Aorta (tissue), 5 donors: ENCODE results near the gene SULT1C4. TPM values are rescaled to one million over a fixed set of nuclear protein-coding genes. Genes with fewer than 3 reads are reported as not detected.

Source experiments
- ATAC-seq: fragments of 200-7000 bp; cut with Tn5 transposase; one replicate; pipeline ENCODE4 v1.9.1; 2022; ENCODE audit warnings: moderate library complexity; ENCODE audit not compliant: low FRiP score
- DNase-seq, 2 donors: peaks; one replicate each; pipeline ENCODE4 v3.0.0-alpha.2; 2020
- H3K27ac ChIP-seq, 2 donors: one replicate each; pipeline ENCODE4 v1.5.1; 2013; ENCODE audit warnings: low read length in 2 of 2, mild to moderate bottlenecking in 2 of 2, moderate library complexity in 2 of 2, control low read depth in 1 of 2, inconsistent platforms in 1 of 2, low read depth in 1 of 2
- H3K27me3 ChIP-seq, 2 donors: one replicate each; pipeline ENCODE4 v1.6.1; 2013; ENCODE audit warnings: control low read depth in 1 of 2, low read length in 1 of 2, mild to moderate bottlenecking in 1 of 2, moderate library complexity in 1 of 2; ENCODE audit not compliant: insufficient read depth in 2 of 2, control insufficient read depth in 1 of 2
- H3K36me3 ChIP-seq, 2 donors: one replicate each; pipeline ENCODE4 v1.6.1; 2013; ENCODE audit warnings: control low read depth in 1 of 2, low read length in 1 of 2, mild to moderate bottlenecking in 1 of 2; ENCODE audit not compliant: insufficient read depth in 2 of 2, control insufficient read depth in 1 of 2
- H3K4me1 ChIP-seq, 2 donors: one replicate each; pipeline ENCODE4 v1.6.1; 2013; ENCODE audit warnings: low read length in 2 of 2, control low read depth in 1 of 2, mild to moderate bottlenecking in 1 of 2, moderate library complexity in 1 of 2; ENCODE audit not compliant: insufficient read depth in 2 of 2, control insufficient read depth in 1 of 2
- H3K4me3 ChIP-seq, 2 donors: one replicate each; pipeline ENCODE4 v1.5.1; 2013; ENCODE audit warnings: low read length in 2 of 2, control low read depth in 1 of 2, mild to moderate bottlenecking in 1 of 2
- H3K9me3 ChIP-seq: one replicate; pipeline ENCODE4 v1.6.1; 2013; ENCODE audit warnings: mild to moderate bottlenecking, low read length; ENCODE audit not compliant: control insufficient read depth
- WGBS, 2 donors: extraction: QIAGEN DNeasy Blood & Tissue Kit; methylation state at CpG; one replicate each; pipeline ENCODE4 v1.1.7; 2013; 5-methylcytosine and 5-hydroxymethylcytosine counted together
- intact Hi-C, 2 donors: fragments of 100-400 bp; cut with DNase I; formaldehyde crosslinking; loops; one replicate each; pipeline versions ENCODE4 v1.14.2 to v1.15.0; 2022
- polyA plus RNA-seq, 2 donors: library from polyadenylated mRNA; stranded (reverse); fragments of 200-250 nt; gene quantifications; one replicate each; pipeline ENCODE4 v1.2.3, GENCODE V29; 2013
- total RNA-seq, 2 donors: library from RNA; stranded (reverse); fragmentation: NEBNext Ultra II Directional; extraction: Animal tissue kit (Norgen Biotek cat#: 25700); gene quantifications; one replicate each; pipeline ENCODE4 v1.2.1, GENCODE V29; 2021
- donor health status: healthy with polysubstance abuse.
- donor health status: Bipolar disorder and iron deficiency.
- donor health status: DM: no; HTN: no; CAD: no.
- donor health status: DM: no; HTN: no; CAD: no.
- donor health status: DM: yes; HTN: yes; CAD: no.

SULT1C4 gene
- total and polyA plus RNA-seq, 4 donors: 2.7 to 10.3 (median 4.2) TPM; not detected in 1

DNA sequence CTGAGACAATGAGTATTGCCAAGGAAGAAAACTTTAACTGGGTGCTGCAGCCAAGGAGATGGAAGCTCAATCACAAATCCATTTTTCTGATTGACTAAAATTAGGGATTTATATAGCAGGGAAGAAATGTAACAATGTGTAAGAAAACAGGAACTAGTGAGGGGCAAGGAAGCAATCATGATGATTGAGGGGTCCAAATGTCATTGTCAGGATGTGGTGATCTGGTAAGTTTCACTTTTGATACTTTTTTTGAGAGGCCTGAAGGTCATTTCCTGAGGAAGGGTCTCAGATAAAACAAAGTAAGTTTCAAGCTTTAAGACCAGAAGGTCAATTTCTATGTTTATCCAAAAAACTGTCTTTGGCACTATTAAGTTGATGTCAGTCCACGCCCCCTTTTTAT is 59.2 kb downstream of the SULT1C4 start:
- Histone ChIP-seq H3K4me1 (no peaks in the 10 kb centered on the region), H3K36me3 (no peaks in the 10 kb centered on the region), H3K9me3 (no peaks in the 10 kb centered on the region), H3K27ac (no peak overlapping the region), H3K27me3 (no peaks in the 10 kb centered on the region), H3K4me3 (no peak overlapping the region)
- ATAC-seq (no peak), DNase-seq (no peak)
- 72 to 93% methylated on average over 1 of the region's 1 CpG for WGBS, 2 donors
- intact Hi-C loops: no loop called here

Other genes with a start within 250 kb of the SULT1C4 start
- gene SULT1C3, start 138.0 kb upstream of the SULT1C4 start, total RNA-seq: not detected
- gene SULT1C3, start 138.0 kb upstream of the SULT1C4 start, polyA plus RNA-seq: not detected
- gene SULT1C2, start 89.1 kb upstream of the SULT1C4 start, total RNA-seq: 1 to 10 TPM; 1.7 to 2.8 TPM
- not detected for gene SULT1C2, start 89.1 kb upstream of the SULT1C4 start, polyA plus RNA-seq
- gene GCC2, start 71.3 kb downstream of the SULT1C4 start, total RNA-seq: 10 to 100 TPM; 52.1 to 64.6 TPM
- gene GCC2, start 71.3 kb downstream of the SULT1C4 start, polyA plus RNA-seq: 10 to 100 TPM; 10.8 to 13.6 TPM
- gene LIMS1, start 156.5 kb downstream of the SULT1C4 start, total RNA-seq: 100 to 1,000 TPM in 1 of 2 donors, 10 to 100 TPM in 1; 76.7 to 100 TPM
- 100 to 1,000 TPM in 1 of 2 donors, 10 to 100 TPM in 1; 48.0 to 111 TPM for gene LIMS1, start 156.5 kb downstream of the SULT1C4 start, polyA plus RNA-seq